ENCODE results near the gene CREBBP.

Gene CREBBP

GRCh38 chr16:3755249-3755648 is 125.3 kb downstream of the CREBBP start:
- TF ChIP-seq EGR1 (IDR thresholded peaks at IDR 0.05) (no peak), ZBTB7A (IDR thresholded peaks at IDR 0.05; ENCODE audit: low read depth) (no peak), CREB1 (IDR thresholded peaks at IDR 0.05; ENCODE audit: low read depth) (no peak), TAF1 (IDR thresholded peaks at IDR 0.05; ENCODE audit: low read depth) (no peak), FOXM1 (IDR thresholded peaks at IDR 0.05; ENCODE audit: borderline replicate concordance, low read depth) (no peak), CEBPB (IDR thresholded peaks at IDR 0.05) (no peak), EP300 (IDR thresholded peaks at IDR 0.05; ENCODE audit: borderline replicate concordance) (no peak), TCF12 (IDR thresholded peaks at IDR 0.05; ENCODE audit: low read depth) (no peak), TEAD4 (IDR thresholded peaks at IDR 0.05) (no peak), NFIC (IDR thresholded peaks at IDR 0.05) (no peak), RAD21 (IDR thresholded peaks at IDR 0.05; ENCODE audit: low read depth) (no peak), YY1 (IDR thresholded peaks at IDR 0.05; ENCODE audit: low read depth) (no peak)
- TF ChIP-seq, protein P1, sequence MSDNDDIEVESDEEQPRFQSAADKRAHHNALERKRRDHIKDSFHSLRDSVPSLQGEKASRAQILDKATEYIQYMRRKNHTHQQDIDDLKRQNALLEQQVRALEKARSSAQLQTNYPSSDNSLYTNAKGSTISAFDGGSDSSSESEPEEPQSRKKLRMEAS (IDR thresholded peaks at IDR 0.05), result no peak
- TF ChIP-seq, protein P2, sequence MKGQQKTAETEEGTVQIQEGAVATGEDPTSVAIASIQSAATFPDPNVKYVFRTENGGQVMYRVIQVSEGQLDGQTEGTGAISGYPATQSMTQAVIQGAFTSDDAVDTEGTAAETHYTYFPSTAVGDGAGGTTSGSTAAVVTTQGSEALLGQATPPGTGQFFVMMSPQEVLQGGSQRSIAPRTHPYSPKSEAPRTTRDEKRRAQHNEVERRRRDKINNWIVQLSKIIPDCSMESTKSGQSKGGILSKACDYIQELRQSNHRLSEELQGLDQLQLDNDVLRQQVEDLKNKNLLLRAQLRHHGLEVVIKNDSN (IDR thresholded peaks at IDR 0.05), result no peak
- TF ChIP-seq, protein P3, sequence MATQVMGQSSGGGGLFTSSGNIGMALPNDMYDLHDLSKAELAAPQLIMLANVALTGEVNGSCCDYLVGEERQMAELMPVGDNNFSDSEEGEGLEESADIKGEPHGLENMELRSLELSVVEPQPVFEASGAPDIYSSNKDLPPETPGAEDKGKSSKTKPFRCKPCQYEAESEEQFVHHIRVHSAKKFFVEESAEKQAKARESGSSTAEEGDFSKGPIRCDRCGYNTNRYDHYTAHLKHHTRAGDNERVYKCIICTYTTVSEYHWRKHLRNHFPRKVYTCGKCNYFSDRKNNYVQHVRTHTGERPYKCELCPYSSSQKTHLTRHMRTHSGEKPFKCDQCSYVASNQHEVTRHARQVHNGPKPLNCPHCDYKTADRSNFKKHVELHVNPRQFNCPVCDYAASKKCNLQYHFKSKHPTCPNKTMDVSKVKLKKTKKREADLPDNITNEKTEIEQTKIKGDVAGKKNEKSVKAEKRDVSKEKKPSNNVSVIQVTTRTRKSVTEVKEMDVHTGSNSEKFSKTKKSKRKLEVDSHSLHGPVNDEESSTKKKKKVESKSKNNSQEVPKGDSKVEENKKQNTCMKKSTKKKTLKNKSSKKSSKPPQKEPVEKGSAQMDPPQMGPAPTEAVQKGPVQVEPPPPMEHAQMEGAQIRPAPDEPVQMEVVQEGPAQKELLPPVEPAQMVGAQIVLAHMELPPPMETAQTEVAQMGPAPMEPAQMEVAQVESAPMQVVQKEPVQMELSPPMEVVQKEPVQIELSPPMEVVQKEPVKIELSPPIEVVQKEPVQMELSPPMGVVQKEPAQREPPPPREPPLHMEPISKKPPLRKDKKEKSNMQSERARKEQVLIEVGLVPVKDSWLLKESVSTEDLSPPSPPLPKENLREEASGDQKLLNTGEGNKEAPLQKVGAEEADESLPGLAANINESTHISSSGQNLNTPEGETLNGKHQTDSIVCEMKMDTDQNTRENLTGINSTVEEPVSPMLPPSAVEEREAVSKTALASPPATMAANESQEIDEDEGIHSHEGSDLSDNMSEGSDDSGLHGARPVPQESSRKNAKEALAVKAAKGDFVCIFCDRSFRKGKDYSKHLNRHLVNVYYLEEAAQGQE (IDR thresholded peaks at IDR 0.05; ENCODE audit: low read depth), result no peak

DNA sequence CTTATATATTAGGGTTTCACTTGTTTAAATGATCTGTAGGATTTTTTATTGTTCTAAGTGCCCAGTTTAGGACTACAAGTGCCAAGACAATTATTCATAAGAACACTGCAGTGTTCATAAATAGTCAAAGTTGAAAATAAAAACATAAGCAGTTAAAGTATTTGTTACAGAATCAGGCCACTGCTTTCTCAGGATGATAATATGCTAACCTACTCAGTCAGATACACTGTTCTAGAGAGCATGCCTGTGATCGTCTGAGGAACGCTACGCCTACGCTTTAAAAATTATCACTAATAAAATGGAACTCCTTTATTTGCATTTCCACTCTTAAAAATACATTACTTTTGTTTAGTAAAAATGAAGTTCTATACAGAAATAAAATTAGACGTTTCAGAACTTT is 125.7 kb downstream of the CREBBP start:
- no peak for TF ChIP-seq YY1 (IDR thresholded peaks at IDR 0.05; ENCODE audit: low read depth)
- no peak for TF ChIP-seq EP300 (IDR thresholded peaks at IDR 0.05; ENCODE audit: borderline replicate concordance)
- no peak for TF ChIP-seq RAD21 (IDR thresholded peaks at IDR 0.05; ENCODE audit: low read depth)
- no peak for TF ChIP-seq FOXM1 (IDR thresholded peaks at IDR 0.05; ENCODE audit: borderline replicate concordance, low read depth)
- no peak for TF ChIP-seq TAF1 (IDR thresholded peaks at IDR 0.05; ENCODE audit: low read depth)
- TF ChIP-seq, protein P1 (IDR thresholded peaks at IDR 0.05), result no peak
- TF ChIP-seq TEAD4 (IDR thresholded peaks at IDR 0.05), result no peak
- TF ChIP-seq TCF12 (IDR thresholded peaks at IDR 0.05; ENCODE audit: low read depth), result no peak
- TF ChIP-seq EGR1 (IDR thresholded peaks at IDR 0.05), result no peak
- TF ChIP-seq CREB1 (IDR thresholded peaks at IDR 0.05; ENCODE audit: low read depth), result no peak
- no peak for TF ChIP-seq CEBPB (IDR thresholded peaks at IDR 0.05)
- TF ChIP-seq, protein P3 (IDR thresholded peaks at IDR 0.05; ENCODE audit: low read depth), result no peak
- no peak for TF ChIP-seq ZBTB7A (IDR thresholded peaks at IDR 0.05; ENCODE audit: low read depth)
- TF ChIP-seq, protein P2 (IDR thresholded peaks at IDR 0.05), result no peak
- TF ChIP-seq NFIC (IDR thresholded peaks at IDR 0.05), result no peak

- no peak for TF ChIP-seq TAF1 (IDR thresholded peaks at IDR 0.05; ENCODE audit: low read depth)
- no peak for TF ChIP-seq NFIC (IDR thresholded peaks at IDR 0.05)
- no peak for TF ChIP-seq CREB1 (IDR thresholded peaks at IDR 0.05; ENCODE audit: low read depth)
- no peak for TF ChIP-seq TCF12 (IDR thresholded peaks at IDR 0.05; ENCODE audit: low read depth)
Measured at GRCh38 chr16:3754081-3754703, 126.3 kb downstream of the CREBBP start.

DNA sequence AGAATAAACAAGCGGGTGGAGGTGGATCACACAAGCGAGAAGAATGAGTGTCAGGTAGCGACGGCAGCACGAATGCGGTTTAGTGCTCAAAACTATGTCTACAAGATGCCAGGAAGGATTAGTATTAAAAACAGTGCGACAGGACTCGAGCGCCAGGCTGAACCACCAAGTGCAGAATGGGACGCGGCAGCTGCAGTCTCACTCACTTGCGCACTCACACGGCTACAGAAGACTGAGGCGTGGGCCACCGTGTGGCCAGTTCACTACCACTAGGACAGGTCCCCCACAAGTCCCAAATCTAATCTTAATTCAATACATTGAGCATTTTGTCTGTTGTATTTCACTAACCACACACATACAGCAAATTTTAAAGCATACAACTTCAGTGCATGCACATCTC is 127.5 kb downstream of the CREBBP start:
- TF ChIP-seq CEBPB (IDR thresholded peaks at IDR 0.05) (no peak), RAD21 (IDR thresholded peaks at IDR 0.05; ENCODE audit: low read depth) (no peak), EGR1 (IDR thresholded peaks at IDR 0.05) (no peak), FOXM1 (IDR thresholded peaks at IDR 0.05; ENCODE audit: borderline replicate concordance, low read depth) (no peak), EP300 (IDR thresholded peaks at IDR 0.05; ENCODE audit: borderline replicate concordance) (no peak), CREB1 (IDR thresholded peaks at IDR 0.05; ENCODE audit: low read depth) (no peak), TCF12 (IDR thresholded peaks at IDR 0.05; ENCODE audit: low read depth) (no peak)
- TF ChIP-seq, protein P3 (IDR thresholded peaks at IDR 0.05; ENCODE audit: low read depth), result no peak
- TF ChIP-seq, protein P1 (IDR thresholded peaks at IDR 0.05), result no peak

All from Ishikawa (cell line).